GM21529 (cell line): ENCODE results near the gene SMARCD1.
"Not testable (repeated sequence)": the region's sequence is repeated elsewhere in the genome, so short reads cannot be mapped to it uniquely, and the experiment has no call there.

Source experiments
- ATAC-seq: cut with Tn5 transposase; IDR thresholded peaks from one replicate; pipeline ENCODE4 v1.9.1; 2021; ENCODE audit not compliant: unreplicated experiment

The SMARCD1 gene

GRCh38 chr12:50129290-50129689 is 44.1 kb downstream of the SMARCD1 start:
- ATAC-seq, result no peak

GRCh38 chr12:50132505-50133135 is 47.5 kb downstream of the SMARCD1 start:
- ATAC-seq, result no peak

- no peak for ATAC-seq
These were observed 57.9 kb downstream of the SMARCD1 start for GRCh38 chr12:50142993-50143392.

- ATAC-seq, result no peak
These were observed 60.3 kb downstream of the SMARCD1 start for GRCh38 chr12:50145439-50145838.

GRCh38 chr12:50147281-50147680 is 62.1 kb downstream of the SMARCD1 start:
- ATAC-seq, result no peak

- not testable (repeated sequence) for ATAC-seq
These were observed 62.9 kb downstream of the SMARCD1 start for GRCh38 chr12:50148011-50148410.

GRCh38 chr12:50149311-50149710 is 64.2 kb downstream of the SMARCD1 start:
- ATAC-seq, result no peak
